CD4-positive, CD25-positive, alpha-beta regulatory T cell (primary cell): ENCODE data around the gene ANXA3. TPM values are rescaled to one million over a fixed set of nuclear protein-coding genes. Genes with fewer than 3 reads are reported as not detected.

ENCODE experiments used
- ATAC-seq, 2 donors: fragments of 150-1000 bp; cut with Tn5 transposase; one replicate each; pipeline ENCODE4 v1.10.0; 2021; ENCODE audit warnings: low read depth in 2 of 2, moderate number of reproducible peaks in 2 of 2, moderate library complexity in 1 of 2
- DNase-seq, 3 donors: peaks; one replicate each; pipeline versions ENCODE4 v3.0.0 to v3.0.0-alpha.2; 2012 to 2022; ENCODE audit warnings: mixed read lengths in 1 of 3
- H3K27ac ChIP-seq: one replicate; pipeline ENCODE4 v1.7.0; 2013; ENCODE audit warnings: mild to moderate bottlenecking, low read length; ENCODE audit not compliant: insufficient read depth, poor library complexity, severe bottlenecking
- H3K27me3 ChIP-seq: one replicate; pipeline ENCODE4 v1.7.0; 2013; ENCODE audit warnings: low read length; ENCODE audit not compliant: control insufficient read depth, insufficient read depth
- H3K36me3 ChIP-seq: one replicate; pipeline ENCODE4 v1.7.0; 2013; ENCODE audit warnings: mild to moderate bottlenecking, low read length, moderate library complexity; ENCODE audit not compliant: control insufficient read depth, insufficient read depth
- H3K4me1 ChIP-seq: 2 replicates; pipeline ENCODE4 v1.7.0; 2013; ENCODE audit warnings: mild to moderate bottlenecking, low read length; ENCODE audit not compliant: insufficient read depth, control insufficient read depth, poor library complexity, severe bottlenecking
- H3K4me3 ChIP-seq: one replicate; pipeline ENCODE4 v1.7.0; 2013; ENCODE audit warnings: low read depth, mild to moderate bottlenecking, low read length, moderate library complexity
- H3K9me3 ChIP-seq, 2 experiments: 1 replicate in 1 of 2; 2 replicates in 1 of 2; pipeline ENCODE4 v1.7.0; 2013; ENCODE audit warnings: low read length in 2 of 2, mild to moderate bottlenecking in 1 of 2, moderate library complexity in 1 of 2; ENCODE audit not compliant: control insufficient read depth in 2 of 2
- H3K27ac Mint-ChIP-seq, 3 donors: one replicate each; pipeline ENCODE4 v1.8.0; 2020 to 2022; ENCODE audit warnings: mild to moderate bottlenecking in 3 of 3, mixed read lengths in 3 of 3, moderate library complexity in 2 of 3
- H3K27me3 Mint-ChIP-seq: one replicate; pipeline ENCODE4 v1.8.0; 2022; ENCODE audit warnings: mild to moderate bottlenecking, mixed read lengths
- H3K36me3 Mint-ChIP-seq: one replicate; pipeline ENCODE4 v1.8.0; 2020; ENCODE audit warnings: mixed read lengths
- H3K4me1 Mint-ChIP-seq, 4 donors: one replicate each; pipeline ENCODE4 v1.8.0; 2020 to 2022; ENCODE audit warnings: mixed read lengths in 4 of 4, mild to moderate bottlenecking in 1 of 4
- H3K4me3 Mint-ChIP-seq, 4 donors: one replicate each; pipeline ENCODE4 v1.8.0; 2020 to 2022; ENCODE audit warnings: mild to moderate bottlenecking in 4 of 4, mixed read lengths in 4 of 4, moderate library complexity in 3 of 4
- H3K9me3 Mint-ChIP-seq, 7 donors: one replicate each; pipeline ENCODE4 v1.8.0; 2020 to 2022; ENCODE audit warnings: mixed read lengths in 7 of 7, mild to moderate bottlenecking in 3 of 7, moderate library complexity in 2 of 7
- polyA plus RNA-seq, 4 donors: library from polyadenylated mRNA; unstranded; fragments of 300-500 nt; fragmentation: Illumina TruSeq; gene quantifications; one replicate each; pipeline ENCODE4 v1.2.3, GENCODE V29; 2021
- total RNA-seq: library from RNA; stranded (reverse); gene quantifications from one replicate; pipeline ENCODE4 v1.2.3, GENCODE V29; 2022

The ANXA3 gene
- total and polyA plus RNA-seq, 5 donors from 2014 or later, result not detected

DNA sequence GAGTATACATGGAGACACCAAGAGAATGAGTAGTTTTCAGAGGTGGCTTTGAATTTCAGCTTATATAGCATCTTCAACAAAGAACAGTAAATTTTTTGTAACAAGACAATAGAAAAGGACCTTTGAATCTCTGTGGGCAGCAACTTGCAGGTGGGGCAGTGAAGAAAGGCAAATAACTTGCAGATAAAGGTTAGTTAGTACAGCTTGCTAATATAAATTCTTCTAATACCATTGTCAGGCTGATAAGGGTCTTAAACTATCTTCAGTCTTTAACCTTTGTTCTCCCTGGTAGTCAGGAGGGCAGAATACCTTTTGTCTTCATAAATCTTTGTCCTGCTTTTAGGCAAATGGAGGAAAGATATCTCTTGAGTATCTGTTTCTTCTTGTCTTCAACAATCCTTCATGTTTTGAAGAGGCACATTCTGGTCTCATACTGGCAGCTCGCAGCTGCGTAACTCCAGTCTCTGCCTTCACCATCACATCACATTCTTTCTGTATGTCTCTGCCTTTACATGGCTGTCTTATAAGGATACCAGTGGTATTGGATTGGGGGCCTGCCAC lies 16.0 kb downstream of the ANXA3 start:
- no peaks in the 10 kb centered on the region for H3K4me1 Mint-ChIP-seq
- peaks cover 21% of the 10 kb centered on the region for H3K27me3 Mint-ChIP-seq

DNA sequence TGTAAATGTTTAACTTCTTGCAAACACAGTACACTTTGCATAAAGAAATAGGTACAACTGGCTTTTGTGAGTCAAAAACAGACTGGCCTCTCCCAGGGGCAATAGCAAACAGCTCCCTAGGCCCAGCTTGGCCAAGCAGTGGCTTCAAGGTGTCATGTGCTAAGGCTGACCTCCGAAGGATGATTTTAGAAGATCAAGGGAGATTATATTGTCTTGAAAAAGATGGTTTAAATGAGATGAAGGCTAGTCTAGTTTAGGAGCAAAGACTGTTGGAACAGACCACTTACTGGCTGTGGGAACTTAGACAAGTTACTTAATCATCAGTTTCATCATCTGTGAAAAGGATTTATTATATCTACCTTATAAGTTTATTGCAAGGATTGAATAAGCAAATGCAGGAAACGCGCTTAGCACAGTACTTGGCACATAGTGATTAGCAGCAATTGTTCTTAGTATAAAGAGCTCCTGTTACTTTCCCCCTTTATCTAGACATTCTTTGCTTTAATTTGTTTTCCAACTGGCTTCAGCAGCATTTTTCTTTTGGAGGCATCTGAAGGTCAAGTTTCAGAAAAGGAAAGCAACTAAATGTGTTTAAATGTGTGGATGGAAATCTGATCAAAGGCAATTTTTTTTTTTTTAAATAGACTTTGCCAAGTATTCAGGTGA lies 17.2 kb downstream of the ANXA3 start:
- H3K36me3 ChIP-seq, result no peaks in the 10 kb centered on the region
- ATAC-seq (no peak), DNase-seq (no peak)
- Mint-ChIP-seq H3K4me1 (no peaks in the 10 kb centered on the region), H3K4me3 (no peak overlapping the region), H3K27me3 (peaks cover 20% of the 10 kb centered on the region), H3K9me3 (peaks cover 0 to 3% (median 0%) of the 10 kb centered on the region in 7 donors), H3K36me3 (no peaks in the 10 kb centered on the region), H3K27ac (no peak overlapping the region)
- no peaks in the 10 kb centered on the region for H3K9me3 ChIP-seq
- no peak overlapping the region for H3K27ac ChIP-seq
- no peak overlapping the region for H3K4me3 ChIP-seq
- peaks cover 16% of the 10 kb centered on the region for H3K27me3 ChIP-seq
- H3K4me1 ChIP-seq, result no peaks in the 10 kb centered on the region

More for the DNA sequence above, 16.0 kb downstream of the ANXA3 start:
- ATAC-seq (no peak), DNase-seq (no peak)
- Histone ChIP-seq H3K9me3 (no peaks in the 10 kb centered on the region), H3K27ac (no peak overlapping the region), H3K4me3 (no peak overlapping the region), H3K36me3 (no peaks in the 10 kb centered on the region), H3K4me1 (no peaks in the 10 kb centered on the region), H3K27me3 (peaks cover 9% of the 10 kb centered on the region)
- H3K27ac Mint-ChIP-seq, result no peak overlapping the region
- H3K4me3 Mint-ChIP-seq, result no peak overlapping the region
- no peaks in the 10 kb centered on the region for H3K36me3 Mint-ChIP-seq
- peaks cover 0 to 3% (median 0%) of the 10 kb centered on the region in 7 donors for H3K9me3 Mint-ChIP-seq

DNA sequence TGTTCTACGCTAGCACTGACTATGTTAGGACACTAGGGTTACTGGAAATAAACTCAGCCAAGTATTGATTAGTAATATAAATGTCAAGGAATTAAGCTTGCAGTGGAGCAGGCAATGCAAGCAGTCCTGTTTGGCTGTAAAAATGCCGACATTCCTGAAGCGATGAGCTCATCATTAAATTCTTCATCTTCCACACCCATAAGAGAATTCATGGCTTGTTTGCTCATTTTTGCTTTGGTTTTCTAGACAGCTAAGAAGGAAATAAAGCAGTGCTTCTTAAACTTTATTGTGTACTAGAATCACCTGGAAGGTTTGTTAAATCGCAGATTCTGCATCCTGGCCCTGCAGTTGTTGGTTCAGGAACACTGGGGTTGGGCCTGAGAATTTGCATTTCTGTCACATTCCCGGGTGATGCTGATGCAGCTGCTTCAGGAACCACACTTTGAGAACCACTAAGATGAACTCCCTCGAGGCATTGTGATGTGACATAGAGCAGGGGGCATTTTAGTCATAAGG lies 17.8 kb downstream of the ANXA3 start:
- Mint-ChIP-seq H3K27me3 (peaks cover 20% of the 10 kb centered on the region), H3K9me3 (peaks cover 0 to 3% (median 0%) of the 10 kb centered on the region in 7 donors)

DNA sequence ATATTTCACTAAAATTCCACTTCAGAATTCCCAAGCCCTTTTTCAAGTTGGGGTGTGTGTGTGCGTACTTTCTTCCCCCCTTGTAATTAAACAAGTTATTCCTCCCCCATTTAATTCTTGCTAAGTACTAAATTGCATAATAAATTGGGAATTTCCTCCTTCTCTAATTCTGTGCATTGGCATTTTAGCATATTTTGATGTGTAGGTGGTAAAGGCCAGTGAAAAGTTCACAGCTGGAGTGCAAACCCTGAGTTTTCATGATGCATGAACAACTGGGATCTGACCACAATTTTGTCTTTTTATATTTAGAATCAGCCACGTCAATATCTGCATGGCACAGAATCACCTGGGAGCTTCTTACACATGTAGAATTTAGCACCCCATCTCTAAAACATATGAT lies 18.5 kb downstream of the ANXA3 start:
- H3K36me3 Mint-ChIP-seq, result no peaks in the 10 kb centered on the region
- peaks cover 15% of the 10 kb centered on the region for H3K27me3 Mint-ChIP-seq
- H3K27ac Mint-ChIP-seq, result no peak overlapping the region
- H3K9me3 Mint-ChIP-seq, result peaks cover 0 to 3% (median 0%) of the 10 kb centered on the region in 7 donors
- no peaks in the 10 kb centered on the region for H3K9me3 ChIP-seq
- no peaks in the 10 kb centered on the region for H3K4me1 Mint-ChIP-seq
- no peak overlapping the region for H3K4me3 ChIP-seq
- DNase-seq (no peak), ATAC-seq (no peak)
- no peaks in the 10 kb centered on the region for H3K36me3 ChIP-seq
- peaks cover 16% of the 10 kb centered on the region for H3K27me3 ChIP-seq
- H3K27ac ChIP-seq, result no peak overlapping the region
- no peak overlapping the region for H3K4me3 Mint-ChIP-seq
- H3K4me1 ChIP-seq, result no peaks in the 10 kb centered on the region

More for the DNA sequence above, 17.8 kb downstream of the ANXA3 start:
- ATAC-seq (no peak), DNase-seq (no peak)
- Histone ChIP-seq H3K4me1 (no peaks in the 10 kb centered on the region), H3K27ac (no peak overlapping the region), H3K36me3 (no peaks in the 10 kb centered on the region), H3K4me3 (no peak overlapping the region), H3K9me3 (no peaks in the 10 kb centered on the region), H3K27me3 (peaks cover 16% of the 10 kb centered on the region)
- Mint-ChIP-seq H3K4me1 (no peaks in the 10 kb centered on the region), H3K4me3 (no peak overlapping the region), H3K36me3 (no peaks in the 10 kb centered on the region), H3K27ac (no peak overlapping the region)

DNA sequence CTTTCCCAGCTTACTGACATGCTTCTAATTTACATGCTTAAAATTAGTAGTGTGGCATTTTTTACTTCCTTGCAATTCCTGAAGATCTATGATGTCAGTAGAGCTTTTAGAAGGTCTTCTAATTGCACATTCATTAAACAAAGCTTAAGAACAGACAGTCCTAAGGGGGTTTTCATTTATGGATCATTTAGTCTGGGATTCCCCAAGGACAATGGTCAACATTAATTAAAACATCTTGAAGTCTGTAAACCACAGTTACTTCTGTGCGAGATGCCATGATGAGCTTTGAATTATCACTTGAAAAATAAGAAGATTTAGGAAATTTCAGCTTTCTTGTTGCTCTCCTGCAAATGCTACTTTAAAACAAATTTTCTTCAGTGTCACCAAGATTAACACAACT lies 20.2 kb downstream of the ANXA3 start:
- no peaks in the 10 kb centered on the region for H3K36me3 Mint-ChIP-seq
- H3K27ac ChIP-seq, result no peak overlapping the region
- no peak overlapping the region for H3K4me3 Mint-ChIP-seq
- no peaks in the 10 kb centered on the region for H3K9me3 ChIP-seq
- H3K27me3 ChIP-seq, result peaks cover 17% of the 10 kb centered on the region
- no peaks in the 10 kb centered on the region for H3K36me3 ChIP-seq
- no peaks in the 10 kb centered on the region for H3K4me1 Mint-ChIP-seq
- no peaks in the 10 kb centered on the region for H3K4me1 ChIP-seq
- H3K27me3 Mint-ChIP-seq, result peaks cover 25% of the 10 kb centered on the region
- no peak for ATAC-seq
- no peak for DNase-seq
- peaks cover 0 to 4% (median 0%) of the 10 kb centered on the region in 7 donors for H3K9me3 Mint-ChIP-seq
- no peak overlapping the region for H3K27ac Mint-ChIP-seq
- no peak overlapping the region for H3K4me3 ChIP-seq

DNA sequence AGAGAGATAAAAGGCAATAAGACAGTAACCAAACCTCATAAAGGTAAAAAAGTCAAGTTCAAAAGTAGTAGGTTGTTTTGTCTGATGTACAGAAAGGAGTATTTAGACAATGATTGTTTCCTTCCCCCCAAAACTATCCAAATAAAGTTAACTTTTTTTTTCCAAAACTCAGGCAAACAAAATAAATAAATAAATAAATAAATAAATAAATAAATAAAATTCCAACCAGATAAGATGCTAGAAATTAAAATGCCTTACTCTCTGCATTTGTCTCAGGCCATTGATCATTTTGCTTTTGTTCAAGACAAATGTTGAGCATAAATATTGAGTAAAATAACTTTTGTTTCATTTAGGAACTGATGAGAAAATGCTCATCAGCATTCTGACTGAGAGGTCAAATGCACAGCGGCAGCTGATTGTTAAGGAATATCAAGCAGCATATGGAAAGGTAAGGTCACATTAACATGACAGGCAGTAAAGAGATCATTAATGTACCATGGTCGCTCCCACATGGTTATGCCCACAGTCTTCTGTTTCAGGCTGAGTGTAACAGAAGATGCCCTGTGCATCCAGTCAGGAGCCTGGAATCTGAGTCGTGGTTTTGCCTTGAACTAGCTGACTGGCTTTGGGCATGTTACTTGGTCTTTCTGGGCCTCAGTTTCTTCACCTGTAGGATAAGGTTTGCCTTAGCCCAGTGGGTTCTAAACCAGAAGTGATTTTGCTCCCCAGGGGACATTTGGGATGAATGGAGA lies 27.3 kb downstream of the ANXA3 start:
- Mint-ChIP-seq H3K36me3 (no peaks in the 10 kb centered on the region), H3K4me1 (no peaks in the 10 kb centered on the region), H3K27ac (no peak overlapping the region), H3K9me3 (peaks cover 0 to 4% (median 2%) of the 10 kb centered on the region in 7 donors), H3K27me3 (peaks cover 39% of the 10 kb centered on the region), H3K4me3 (no peak overlapping the region)
- Histone ChIP-seq H3K4me1 (no peaks in the 10 kb centered on the region), H3K36me3 (no peaks in the 10 kb centered on the region), H3K27ac (no peak overlapping the region), H3K9me3 (no peaks in the 10 kb centered on the region), H3K4me3 (no peak overlapping the region), H3K27me3 (peaks cover 5% of the 10 kb centered on the region)
- ATAC-seq (no peak), DNase-seq (no peak)

DNA sequence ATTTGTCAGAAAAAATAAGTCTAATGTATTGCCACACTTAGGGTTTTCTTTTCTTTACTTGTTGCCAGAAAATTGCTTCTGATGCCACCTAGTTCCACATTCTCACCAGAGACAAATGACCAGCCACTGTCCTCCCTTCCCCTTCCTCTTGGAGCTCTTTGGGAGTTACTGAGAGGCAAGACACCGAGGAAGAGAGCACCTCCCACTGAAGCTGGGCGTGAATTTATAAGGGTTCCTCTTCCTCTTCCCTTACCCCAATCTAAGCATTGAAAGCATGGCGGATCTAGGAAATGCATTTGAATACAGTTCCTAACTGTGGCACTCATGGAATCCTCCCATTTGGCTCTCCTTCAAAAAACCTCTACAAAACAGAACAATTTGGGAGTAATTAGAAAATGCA lies 30.0 kb downstream of the ANXA3 start:
- no peaks in the 10 kb centered on the region for H3K9me3 ChIP-seq
- Mint-ChIP-seq H3K27me3 (peaks cover 40% of the 10 kb centered on the region), H3K27ac (no peak overlapping the region), H3K9me3 (peaks cover 0 to 2% (median 0%) of the 10 kb centered on the region in 7 donors), H3K36me3 (no peaks in the 10 kb centered on the region), H3K4me1 (no peaks in the 10 kb centered on the region), H3K4me3 (no peak overlapping the region)
- ATAC-seq, result no peak
- H3K27ac ChIP-seq, result no peak overlapping the region
- no peaks in the 10 kb centered on the region for H3K36me3 ChIP-seq
- H3K4me3 ChIP-seq, result no peak overlapping the region
- DNase-seq, result no peak
- no peaks in the 10 kb centered on the region for H3K4me1 ChIP-seq
- peaks cover 5% of the 10 kb centered on the region for H3K27me3 ChIP-seq
